K562 (cell line): ENCODE measurements around the gene IL20RA. TPM values are rescaled to one million over a fixed set of nuclear protein-coding genes. Genes with fewer than 3 reads are reported as not detected.

ENCODE experiments used
- ATAC-seq: fragments of 200-7000 bp; cut with Tn5 transposase; 3 replicates; pipeline ENCODE4 v1.9.1; 2020; ENCODE audit warnings: moderate library complexity
- BruUV-seq: library from RNA; stranded (reverse); fragments of 400-500 nt; replicated peaks from 2 replicates; lab custom pipeline; 2021; lab: Mats Ljungman, UMichigan
- CTCF ChIA-PET: fragments of 300-600 bp; formaldehyde crosslinking; extraction: SDS; loops from one replicate; lab custom pipeline; 2021; ENCODE audit warnings: low intra/inter-chr PET ratio; lab: Yijun Ruan, JAX
- POLR2A ChIA-PET: fragments of 300-600, 350-650 bp; sonication (Branson Sonifier 250); formaldehyde crosslinking; extraction: SDS; loops from one replicate; lab custom pipeline; 2021; ENCODE audit warnings: antibody characterized with exemption, inconsistent platforms; lab: Yijun Ruan, JAX
- DNase-seq, 4 experiments: peaks; one replicate each; pipeline versions ENCODE4 v3.0.0 to v3.0.0-alpha.2; 2011 to 2018; ENCODE audit warnings: low spot score in 3 of 4, mixed read lengths in 3 of 4; ENCODE audit errors: extremely low read depth in 1 of 4
- FAIRE-seq: peaks from 2 replicates; lab custom pipeline; 2011; peaks lifted over from hg19 to GRCh38; lab: Jason Lieb, UNC
- H2AFZ ChIP-seq: 2 replicates; pipeline ENCODE4 v1.6.0; 2011; ENCODE audit warnings: low read depth, low read length, control low read depth, inconsistent platforms
- H3K27ac ChIP-seq: fragments of 200-600 bp; 3 replicates; pipeline ENCODE4 v1.8.0; 2011; ENCODE audit warnings: low read depth, mild to moderate bottlenecking, control low read depth, inconsistent platforms, low read length, moderate library complexity, mixed read lengths; ENCODE audit errors: extremely low read depth
- H3K27me3 ChIP-seq, 2 experiments: fragments of 300-600 bp in 1 of 2; 2 replicates in 1 of 2; 3 replicates in 1 of 2; pipeline versions ENCODE4 v1.6.0 to v1.8.0; 2011; ENCODE audit warnings: inconsistent platforms in 2 of 2, low read length in 2 of 2, mild to moderate bottlenecking in 1 of 2, mixed read lengths in 1 of 2, moderate library complexity in 1 of 2; ENCODE audit not compliant: control insufficient read depth in 2 of 2, insufficient read depth in 2 of 2
- H3K36me3 ChIP-seq: fragments of 300-600 bp; 3 replicates; pipeline ENCODE4 v1.8.0; 2011; ENCODE audit warnings: mild to moderate bottlenecking, low read length, inconsistent platforms; ENCODE audit not compliant: control insufficient read depth, insufficient read depth
- H3K4me1 ChIP-seq, 2 experiments: fragments of 200-600 bp in 1 of 2; replicated peaks in 1 of 2; 2 replicates in 1 of 2; 3 replicates in 1 of 2; pipeline versions ENCODE4 v1.5.1 to v1.8.0; 2011; ENCODE audit warnings: inconsistent platforms in 2 of 2, low read length in 2 of 2, mild to moderate bottlenecking in 1 of 2, mixed read lengths in 1 of 2, moderate library complexity in 1 of 2; ENCODE audit not compliant: control insufficient read depth in 2 of 2, insufficient read depth in 2 of 2
- H3K4me2 ChIP-seq: 2 replicates; pipeline ENCODE4 v1.6.1; 2011; ENCODE audit warnings: low read length, control low read depth, inconsistent platforms, mixed read lengths; ENCODE audit not compliant: insufficient read depth
- H3K4me3 ChIP-seq: fragments of 200-600 bp; sonication (generic), shearing (Covaris generic); 2 replicates; pipeline ENCODE4 v1.5.1; 2016; ENCODE audit warnings: control low read depth, inconsistent platforms
- H3K79me2 ChIP-seq: fragments of 200-600 bp; 3 replicates; pipeline ENCODE4 v1.8.0; 2011; ENCODE audit warnings: low read length, inconsistent platforms; ENCODE audit not compliant: control insufficient read depth, insufficient read depth
- H3K9ac ChIP-seq, 2 experiments: 2 replicates each; pipeline versions ENCODE4 v1.6.0 to v1.6.1; 2011; ENCODE audit warnings: low read depth in 2 of 2, low read length in 2 of 2, control low read depth in 1 of 2, inconsistent platforms in 1 of 2, mild to moderate bottlenecking in 1 of 2, mixed read lengths in 1 of 2; ENCODE audit not compliant: insufficient read depth in 1 of 2
- H3K9me1 ChIP-seq: one replicate; pipeline ENCODE4 v1.6.0; 2011; ENCODE audit warnings: inconsistent platforms, mild to moderate bottlenecking, low read length, moderate library complexity; ENCODE audit not compliant: control insufficient read depth, insufficient read depth
- H3K9me3 ChIP-seq: replicated peaks from 2 replicates; pipeline ENCODE4 v1.5.1; 2011; ENCODE audit warnings: low read depth, low read length, inconsistent platforms; ENCODE audit not compliant: control insufficient read depth, insufficient read depth
- H4K20me1 ChIP-seq: replicated peaks from 2 replicates; pipeline ENCODE4 v1.6.1; 2011; ENCODE audit warnings: low read length, inconsistent platforms, mixed read lengths; ENCODE audit not compliant: control insufficient read depth, insufficient read depth
- ETV1 ChIP-seq: fragments of 450-650 bp; conservative IDR thresholded peaks from 2 replicates; pipeline ENCODE4 v1.6.1; 2016; ENCODE audit warnings: missing genetic modification characterization, control low read depth, low read depth, missing compliant biosample characterization
- GABPA ChIP-seq: fragments of 200-800 bp; sonication (Bioruptor generic); conservative IDR thresholded peaks from 2 replicates; pipeline ENCODE4 v1.6.1; 2016; ENCODE audit warnings: low read depth, missing genetic modification characterization, missing compliant biosample characterization
- HOXB6 ChIP-seq: fragments of 250-450 bp; sonication (Bioruptor Pico); IDR thresholded peaks from 2 replicates; pipeline ENCODE4 v1.5.1; 2022; ENCODE audit warnings: mild to moderate bottlenecking, borderline replicate concordance
- NFIC ChIP-seq: fragments of 450-650 bp; IDR thresholded peaks from 2 replicates; pipeline ENCODE4 v1.6.1; 2017; ENCODE audit warnings: mild to moderate bottlenecking, inconsistent platforms
- NR2C1 ChIP-seq, 2 experiments: fragments of 450-650 bp; IDR thresholded peaks; 2 replicates each; pipeline ENCODE4 v1.6.1; 2017; ENCODE audit warnings: mild to moderate bottlenecking in 2 of 2, antibody characterized with exemption in 1 of 2, inconsistent platforms in 1 of 2, missing compliant biosample characterization in 1 of 2, missing genetic modification characterization in 1 of 2
- NR2C2 ChIP-seq, 2 experiments: fragments of 200-800 bp in 1 of 2; sonication (Bioruptor generic) in 1 of 2; sonication (generic) in 1 of 2; formaldehyde crosslinking in 1 of 2; IDR thresholded peaks; 2 replicates each; pipeline versions ENCODE4 v1.6.1 to v1.8.0; 2016 to 2022; ENCODE audit warnings: mild to moderate bottlenecking in 1 of 2, missing compliant biosample characterization in 1 of 2, missing genetic modification characterization in 1 of 2, missing genetic modification reagents in 1 of 2
- RAD21 ChIP-seq, 2 experiments: fragments of 250-450 bp in 1 of 2; fragments of 450-650 bp in 1 of 2; sonication (Bioruptor Pico) in 1 of 2; formaldehyde crosslinking in 1 of 2; IDR thresholded peaks in 1 of 2; conservative IDR thresholded peaks in 1 of 2; 2 replicates each; pipeline versions ENCODE4 v1.4.0 to v1.8.0; 2020 to 2022; ENCODE audit warnings: mild to moderate bottlenecking in 2 of 2, moderate library complexity in 1 of 2
- RNF2 ChIP-seq: sonication (generic); IDR thresholded peaks from 2 replicates; pipeline ENCODE4 v1.6.1; 2016
- SMC3 ChIP-seq: conservative IDR thresholded peaks from 2 replicates; pipeline ENCODE4 v1.6.1; 2011; ENCODE audit warnings: low read depth, low read length, improper control_type of control experiment; ENCODE audit not compliant: insufficient read depth
- SREBF1 ChIP-seq: fragments of 150-350 bp; IDR thresholded peaks from 2 replicates; pipeline ENCODE4 v1.6.1; 2014; ENCODE audit warnings: antibody characterized with exemption, low read depth, low read length, borderline replicate concordance
- ZKSCAN1 ChIP-seq: fragments of 150-350 bp; IDR thresholded peaks from 2 replicates; pipeline ENCODE4 v1.6.1; 2016; ENCODE audit warnings: low read depth, low read length
- ZKSCAN8 ChIP-seq: fragments of 200-800 bp; sonication (Bioruptor generic); IDR thresholded peaks from 2 replicates; pipeline ENCODE4 v1.6.1; 2016; ENCODE audit warnings: missing genetic modification characterization, missing compliant biosample characterization
- WGBS: fragments of 100-300 bp; shearing (Covaris generic); methylation state at CpG from one replicate; pipeline ENCODE4 v1.1.6; 2016; ENCODE audit warnings: low coverage, mixed read lengths; ENCODE audit not compliant: insufficient coverage; ENCODE audit errors: missing lambda C conversion rate; 5-methylcytosine and 5-hydroxymethylcytosine counted together
- in situ Hi-C: fragments of 300-500 bp; cut with MboI; formaldehyde crosslinking; loops from 4 replicates; pipeline ENCODE4 v1.15.0; 2018; ENCODE audit warnings: inconsistent platforms, mixed read lengths
- intact Hi-C: fragments of 100-400 bp; cut with micrococcal nuclease; formaldehyde crosslinking; loops from 2 replicates; pipeline ENCODE4 v1.14.2; 2022
- polyA plus RNA-seq, 8 experiments: library from polyadenylated mRNA; depleted of rRNA in 4 of 8; stranded (reverse) in 5 of 8; unstranded in 3 of 8; fragments of >200 nt; fragmentation: Nextera tagmentation in 2 of 8; fragmentation: Illumina TruSeq in 1 of 8; extraction: Ambion mirVana in 2 of 8; extraction: Trizol in 1 of 8; gene quantifications; 2 replicates each; pipeline versions ENCODE4 v1.2.1 to v1.2.3, GENCODE V29; 2011 to 2014; ENCODE audit warnings: inconsistent platforms in 1 of 8, missing spikeins in 1 of 8
- total RNA-seq, 7 experiments: library from RNA; depleted of rRNA in 6 of 7; stranded (reverse); fragments of >200 nt in 6 of 7; fragmentation: Illumina TruSeq in 2 of 7; extraction: Trizol in 2 of 7; gene quantifications; 2 replicates each; pipeline versions ENCODE4 v1.2.1 to v1.2.3, GENCODE V29; 2011 to 2021; ENCODE audit warnings: low replicate concordance in 1 of 7
- TF ChIP-seq, protein P1 (sequence below), 2 experiments: fragments of 250-450 bp in 1 of 2; fragments of 450-650 bp in 1 of 2; sonication (Bioruptor Pico) in 1 of 2; IDR thresholded peaks; 2 replicates each; pipeline versions ENCODE4 v1.6.1 to v1.8.0; 2016 to 2021; ENCODE audit warnings: mild to moderate bottlenecking in 2 of 2, moderate library complexity in 2 of 2, missing compliant biosample characterization in 1 of 2, missing genetic modification characterization in 1 of 2
- TF ChIP-seq, protein P2 (sequence below): fragments of 450-650 bp; IDR thresholded peaks from 2 replicates; pipeline ENCODE4 v1.6.1; 2016; ENCODE audit warnings: borderline replicate concordance

Gene IL20RA
- total and polyA plus RNA-seq, 9 of the 15 experiments (the other 6 are each of a cell fraction or from before 2014, with no cell fraction given): not detected

DNA sequence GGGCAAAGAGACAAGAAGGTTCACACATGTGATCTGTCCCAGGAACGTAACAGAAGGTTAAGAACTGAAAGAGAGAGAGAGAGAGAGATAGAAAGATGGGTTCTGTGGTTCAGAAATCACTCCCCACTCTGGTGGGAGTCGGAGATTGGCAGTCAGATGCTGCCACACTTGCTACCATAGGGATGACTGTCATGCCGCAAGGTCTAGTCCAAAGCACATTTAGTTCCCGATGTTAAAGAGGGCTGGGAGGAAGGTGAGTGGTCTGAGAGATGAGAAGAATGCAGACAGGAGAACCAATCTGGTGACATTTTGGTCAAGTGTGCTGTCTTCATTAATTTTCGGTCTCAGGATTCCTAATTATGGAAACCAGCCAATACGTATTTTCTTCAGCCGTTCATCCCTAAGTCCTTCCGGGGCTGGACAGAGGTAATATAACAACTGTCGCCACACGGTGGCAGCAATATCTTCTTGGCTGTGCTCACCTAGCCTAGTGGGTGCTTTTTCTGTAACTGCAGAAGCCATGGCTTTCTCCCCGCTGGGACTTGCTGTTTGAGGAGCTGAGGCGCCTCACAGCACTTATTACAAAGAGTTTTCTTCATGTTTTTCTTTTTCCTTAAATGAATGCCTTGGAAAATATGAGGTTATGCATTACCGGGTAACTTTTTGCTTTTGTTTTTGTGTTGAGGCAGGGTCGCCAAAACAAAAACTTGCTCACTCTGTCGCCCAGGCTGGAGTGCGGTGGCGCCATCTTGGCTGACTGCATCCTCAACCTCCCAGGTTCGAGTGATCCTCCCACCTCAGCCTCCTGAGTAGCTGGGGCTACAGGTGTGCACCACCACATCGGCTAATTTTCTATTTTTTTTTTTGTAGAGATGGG lies 76.7 kb downstream of the IL20RA start:
- no peak overlapping the region for H3K27ac ChIP-seq
- ATAC-seq (peak; percentile 99), DNase-seq (peak; percentile 83 to 86 (median 84)), FAIRE-seq (peak; percentile 98)
- intact Hi-C loops (loop anchor here (1.0 to 5.0 kb wide), 2 partner anchors 344 to 673 kb away; no protein-coding TSS in a partner anchor), in situ Hi-C loops (no loop called here)
- H3K27me3 ChIP-seq: peaks cover 5 to 21% of the 10 kb centered on the region in 2 experiments; a peak in 4 of 5 replicates
- WGBS: 13% methylated on average over 19 of the region's 19 CpGs
- BruUV-seq: no TSS peak
- H3K36me3 ChIP-seq: no peaks in the 10 kb centered on the region
- POLR2A ChIA-PET: interaction anchor here (0.7 kb wide), 1 partner anchor 301 kb away, joined by 3 read pairs; no protein-coding TSS in a partner anchor
- H3K9me1 ChIP-seq: no peaks in the 10 kb centered on the region
- peak overlapping the region; percentile 37 for H2AFZ ChIP-seq
- no peak overlapping the region for H3K4me3 ChIP-seq
- H3K9me3 ChIP-seq: no peaks in the 10 kb centered on the region
- no peak overlapping the region for H3K9ac ChIP-seq
- CTCF ChIA-PET: interaction anchor here (0.8 to 1.6 kb wide), 3 partner anchors 324 to 1140 kb away, joined by 3 to 4 read pairs (median 4); no protein-coding TSS in a partner anchor
- no peaks in the 10 kb centered on the region; a peak in 2 of 5 replicates for H3K4me1 ChIP-seq
- no peaks in the 10 kb centered on the region for H4K20me1 ChIP-seq
- no peaks in the 10 kb centered on the region for H3K79me2 ChIP-seq
- H3K4me2 ChIP-seq: peak overlapping the region; percentile 53
- TF ChIP-seq RAD21 (CRISPR knock-in tag; conservative IDR thresholded peaks at IDR 0.05 in 1 of 2, IDR thresholded peaks at IDR 0.05 in 1 of 2) (peak; percentile 68 to 80), ZKSCAN8 (no peak), SREBF1 (no peak), NFIC (peak; percentile 70), SMC3 (peak; percentile 66), NR2C1 (IDR thresholded peaks at IDR 0.05) (no peak), NR2C1 (tag; IDR thresholded peaks at IDR 0.05) (peak; percentile 62; the same call in 1 of the 2 replicates), GABPA (tag) (0 out of 2 replicates have a peak, but pooled peaks have one; percentile 29), HOXB6 (no peak), ETV1 (peak; percentile 33), RNF2 (0 out of 2 replicates have a peak, but pooled peaks have one; percentile 22), ZKSCAN1 (peak; percentile 97), NR2C2 (CRISPR knock-in tag; IDR thresholded peaks at IDR 0.05) (no peak), NR2C2 (tag; IDR thresholded peaks at IDR 0.05) (peak; percentile 50; the same call in 1 of the 2 replicates)
- TF ChIP-seq, protein P1, sequence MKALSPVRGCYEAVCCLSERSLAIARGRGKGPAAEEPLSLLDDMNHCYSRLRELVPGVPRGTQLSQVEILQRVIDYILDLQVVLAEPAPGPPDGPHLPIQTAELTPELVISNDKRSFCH (CRISPR knock-in tag; IDR thresholded peaks at IDR 0.05): no peak
- TF ChIP-seq, protein P1 (tag; IDR thresholded peaks at IDR 0.05): 0 out of 2 replicates have a peak, but pooled peaks have one; percentile 14
- TF ChIP-seq, protein P2, sequence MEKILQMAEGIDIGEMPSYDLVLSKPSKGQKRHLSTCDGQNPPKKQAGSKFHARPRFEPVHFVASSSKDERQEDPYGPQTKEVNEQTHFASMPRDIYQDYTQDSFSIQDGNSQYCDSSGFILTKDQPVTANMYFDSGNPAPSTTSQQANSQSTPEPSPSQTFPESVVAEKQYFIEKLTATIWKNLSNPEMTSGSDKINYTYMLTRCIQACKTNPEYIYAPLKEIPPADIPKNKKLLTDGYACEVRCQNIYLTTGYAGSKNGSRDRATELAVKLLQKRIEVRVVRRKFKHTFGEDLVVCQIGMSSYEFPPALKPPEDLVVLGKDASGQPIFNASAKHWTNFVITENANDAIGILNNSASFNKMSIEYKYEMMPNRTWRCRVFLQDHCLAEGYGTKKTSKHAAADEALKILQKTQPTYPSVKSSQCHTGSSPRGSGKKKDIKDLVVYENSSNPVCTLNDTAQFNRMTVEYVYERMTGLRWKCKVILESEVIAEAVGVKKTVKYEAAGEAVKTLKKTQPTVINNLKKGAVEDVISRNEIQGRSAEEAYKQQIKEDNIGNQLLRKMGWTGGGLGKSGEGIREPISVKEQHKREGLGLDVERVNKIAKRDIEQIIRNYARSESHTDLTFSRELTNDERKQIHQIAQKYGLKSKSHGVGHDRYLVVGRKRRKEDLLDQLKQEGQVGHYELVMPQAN: no peak
